Urothelium cell line (cell line): ENCODE measurements around the gene ICAM5.
"Not testable (repeated sequence)": the region's sequence is repeated elsewhere in the genome, so short reads cannot be mapped to it uniquely, and the experiment has no call there.

Experiments used
- DNase-seq: peaks from one replicate; pipeline ENCODE4 v3.0.0; 2011; ENCODE audit warnings: low spot score, mixed read lengths
- FAIRE-seq: peaks from 2 replicates; lab custom pipeline; 2011; peaks lifted over from hg19 to GRCh38; lab: Jason Lieb, UNC

ICAM5 gene

GRCh38 chr19:10269333-10270179, 20.2 kb upstream of the ICAM5 start:
- DNase-seq (peak; percentile 79), FAIRE-seq (no peak)

- FAIRE-seq = no peak
- DNase-seq = no peak
Observed at GRCh38 chr19:10270180-10270615, 19.6 kb upstream of the ICAM5 start.

GRCh38 chr19:10270616-10271394, 18.9 kb upstream of the ICAM5 start, which contains the start of gene ICAM1:
Gene ICAM1, plus strand, starts transcription at chr19:10271120. Its CDS starts 40 bp downstream, at chr19:10271160.
- DNase-seq (no peak), FAIRE-seq (no peak)

- no peak for DNase-seq
- no peak for FAIRE-seq
Observed at GRCh38 chr19:10271543-10272086, 18.1 kb upstream of the ICAM5 start.

GRCh38 chr19:10274589-10274988, 15.2 kb upstream of the ICAM5 start:
- no peak for FAIRE-seq
- no peak for DNase-seq

- no peak for FAIRE-seq
Observed at GRCh38 chr19:10277795-10278589, 11.8 kb upstream of the ICAM5 start.

GRCh38 chr19:10278935-10279334, 10.8 kb upstream of the ICAM5 start:
- FAIRE-seq = no peak
- DNase-seq = no peak

More at GRCh38 chr19:10277795-10278589, 11.8 kb upstream of the ICAM5 start:
- DNase-seq = no peak

- FAIRE-seq = no peak
- no peak for DNase-seq
Observed at GRCh38 chr19:10279737-10280442, 9.9 kb upstream of the ICAM5 start.

GRCh38 chr19:10282043-10282442, 7.7 kb upstream of the ICAM5 start:
- DNase-seq = not testable (repeated sequence)

GRCh38 chr19:10283301-10284064, 6.3 kb upstream of the ICAM5 start:
- FAIRE-seq = no peak
- DNase-seq = peak; percentile 20

More at GRCh38 chr19:10282043-10282442, 7.7 kb upstream of the ICAM5 start:
- FAIRE-seq = not testable (repeated sequence)

- DNase-seq (no peak), FAIRE-seq (no peak)
Observed at GRCh38 chr19:10284065-10284959, 5.4 kb upstream of the ICAM5 start.

GRCh38 chr19:10284960-10285278, 4.8 kb upstream of the ICAM5 start:
- DNase-seq (no peak), FAIRE-seq (no peak)

GRCh38 chr19:10285393-10285792, 4.4 kb upstream of the ICAM5 start:
- FAIRE-seq = no peak
- no peak for DNase-seq

GRCh38 chr19:10286803-10287737, 2.7 kb upstream of the ICAM5 start, which contains the start of gene ICAM4:
Gene ICAM4, plus strand, starts transcription at chr19:10286955. Its CDS starts 58 bp downstream, at chr19:10287013.
- FAIRE-seq (no peak), DNase-seq (no peak)

GRCh38 chr19:10288662-10289166, 1.0 kb upstream of the ICAM5 start:
- no peak for FAIRE-seq
- DNase-seq = no peak

- DNase-seq (no peak), FAIRE-seq (no peak)
Observed at GRCh38 chr19:10289167-10289835, 451 bp upstream of the ICAM5 start.
